ENCODE results near the gene BZW1. TPM values are rescaled to one million over a fixed set of nuclear protein-coding genes. Genes with fewer than 3 reads are reported as not detected.

Gene BZW1
- total RNA-seq, 1 donor from 2014 or later, result 282 TPM

GRCh38 chr2:200861617-200862155 lies 50.0 kb downstream of the BZW1 start:
- no peak for DNase-seq (ENCODE audit: low spot score)
- intact Hi-C loops (cut with DNase I), result no loop called here
- ATAC-seq, result no peak

GRCh38 chr2:200862532-200863000 lies 50.9 kb downstream of the BZW1 start:
- DNase-seq (ENCODE audit: low spot score) (no peak), ATAC-seq (peak; percentile 11)
- intact Hi-C loops (cut with DNase I), result no loop called here

GRCh38 chr2:200863782-200864175 lies 52.1 kb downstream of the BZW1 start:
- ATAC-seq, result peak; percentile 3
- intact Hi-C loops (cut with DNase I), result no loop called here
- DNase-seq (ENCODE audit: low spot score), result no peak

- intact Hi-C loops (cut with DNase I), result no loop called here
- peak; percentile 99 for DNase-seq (ENCODE audit: low spot score)
- ATAC-seq, result peak; percentile 96
Observed at GRCh38 chr2:200864176-200865034, 52.7 kb downstream of the BZW1 start, which contains the start of gene CLK1. TSS of gene CLK1 (minus strand) at chr2:200864658. CDS start at chr2:200861862, 2,796 bp downstream.

GRCh38 chr2:200869014-200869413 lies 57.3 kb downstream of the BZW1 start:
- DNase-seq (ENCODE audit: low spot score) (no peak), ATAC-seq (no peak)
- intact Hi-C loops (cut with DNase I), result no loop called here

GRCh38 chr2:200871151-200871550 lies 59.4 kb downstream of the BZW1 start:
- ATAC-seq (no peak), DNase-seq (ENCODE audit: low spot score) (no peak)
- intact Hi-C loops (cut with DNase I), result no loop called here

GRCh38 chr2:200873560-200873959 lies 61.9 kb downstream of the BZW1 start:
- DNase-seq (ENCODE audit: low spot score), result no peak
- no peak for ATAC-seq
- intact Hi-C loops (cut with DNase I), result no loop called here

Other genes starting within 250 kb of the BZW1 start
- 35.1 TPM for gene AOX1, start 225.9 kb upstream of the BZW1 start, total RNA-seq
- gene CLK1, start 52.7 kb downstream of the BZW1 start, total RNA-seq, result 358 TPM
- 35.1 TPM for gene PPIL3, start 77.2 kb downstream of the BZW1 start, total RNA-seq
- gene NIF3L1, start 77.5 kb downstream of the BZW1 start, total RNA-seq, result 19.9 TPM
- gene ORC2, start 151.8 kb downstream of the BZW1 start, total RNA-seq, result 36.2 TPM

Data from sciatic nerve (tissue), 2 donors.